Endothelial cell of umbilical vein (primary cell): Measurements from ENCODE around the gene KCTD16. TPM values are rescaled to one million over a fixed set of nuclear protein-coding genes. Genes with fewer than 3 reads are reported as not detected.

Experiments
- BruUV-seq: library from RNA; stranded (reverse); fragments of 400-500 nt; replicated peaks from 2 replicates; lab custom pipeline; 2021; lab: Mats Ljungman, UMichigan
- CTCF ChIA-PET: fragments of 300-600, 350-600 bp; sonication (Branson Sonifier 250); formaldehyde crosslinking; loops from one replicate; lab custom pipeline; 2021; ENCODE audit warnings: antibody characterized with exemption, inconsistent platforms; lab: Charles Lee
- POLR2A ChIA-PET: fragments of 300-600, 350-600 bp; sonication (Branson Sonifier 250); formaldehyde crosslinking; loops from one replicate; lab custom pipeline; 2021; ENCODE audit warnings: antibody characterized with exemption, inconsistent platforms; lab: Charles Lee
- DNase-seq: peaks from one replicate; pipeline ENCODE4 v3.0.0-alpha.2; 2011; ENCODE audit warnings: low read depth, low spot score
- FAIRE-seq: peaks from 2 replicates; lab custom pipeline; 2011; peaks lifted over from hg19 to GRCh38; lab: Jason Lieb, UNC
- H2AFZ ChIP-seq: 2 replicates; pipeline ENCODE4 v1.6.0; 2012; ENCODE audit warnings: low read depth, low read length, control low read depth, inconsistent platforms
- H3K27ac ChIP-seq: 2 replicates; pipeline ENCODE4 v1.5.1; 2011; ENCODE audit warnings: low read depth, mild to moderate bottlenecking, control low read depth, low read length, moderate library complexity; ENCODE audit not compliant: insufficient read depth
- H3K27me3 ChIP-seq, 2 experiments: 2 replicates each; pipeline versions ENCODE4 v1.6.0 to v1.6.1; 2011; ENCODE audit warnings: low read length in 2 of 2, mixed read lengths in 1 of 2; ENCODE audit not compliant: control insufficient read depth in 2 of 2, insufficient read depth in 2 of 2
- H3K36me3 ChIP-seq, 2 experiments: 2 replicates in 1 of 2; 3 replicates in 1 of 2; pipeline ENCODE4 v1.5.1; 2011; ENCODE audit warnings: low read length in 2 of 2, mild to moderate bottlenecking in 1 of 2, moderate library complexity in 1 of 2; ENCODE audit not compliant: control insufficient read depth in 2 of 2, insufficient read depth in 2 of 2; ENCODE audit errors: extremely low read depth in 1 of 2
- H3K4me1 ChIP-seq: 3 replicates; pipeline ENCODE4 v1.5.1; 2011; ENCODE audit warnings: mild to moderate bottlenecking, low read length; ENCODE audit not compliant: control insufficient read depth, insufficient read depth; ENCODE audit errors: extremely low read depth
- H3K4me2 ChIP-seq: 2 replicates; pipeline ENCODE4 v1.6.1; 2011; ENCODE audit warnings: low read length, control low read depth, mixed read lengths; ENCODE audit not compliant: insufficient read depth
- H3K4me3 ChIP-seq, 3 experiments: fragments of 200-600 bp in 1 of 3; sonication (generic), shearing (Covaris generic) in 1 of 3; replicated peaks in 1 of 3; 2 replicates each; pipeline ENCODE4 v1.5.1; 2011 to 2016; ENCODE audit warnings: control low read depth in 3 of 3, low read length in 3 of 3, mild to moderate bottlenecking in 2 of 3, inconsistent platforms in 1 of 3, low read depth in 1 of 3, moderate library complexity in 1 of 3; ENCODE audit not compliant: insufficient read depth in 1 of 3
- H3K79me2 ChIP-seq: 2 replicates; pipeline ENCODE4 v1.6.0; 2012; ENCODE audit warnings: low read length, inconsistent platforms; ENCODE audit not compliant: control insufficient read depth, insufficient read depth
- H3K9ac ChIP-seq: replicated peaks from 2 replicates; pipeline ENCODE3; 2011; ENCODE audit warnings: low read length, control low read depth; ENCODE audit not compliant: insufficient read depth; ENCODE audit errors: extremely low read depth
- H3K9me1 ChIP-seq: replicated peaks from 3 replicates; pipeline ENCODE4 v1.6.0; 2011; ENCODE audit warnings: mild to moderate bottlenecking, low read length; ENCODE audit not compliant: control insufficient read depth, insufficient read depth; ENCODE audit errors: extremely low read depth
- H3K9me3 ChIP-seq: replicated peaks from 2 replicates; pipeline ENCODE4 v1.5.1; 2012; ENCODE audit warnings: low read length, inconsistent platforms; ENCODE audit not compliant: control insufficient read depth, insufficient read depth
- H4K20me1 ChIP-seq: replicated peaks from 2 replicates; pipeline ENCODE3; 2011; ENCODE audit warnings: mild to moderate bottlenecking, low read length; ENCODE audit not compliant: control insufficient read depth, insufficient read depth; ENCODE audit errors: extremely low read depth
- CTCF ChIP-seq, 2 donors: IDR thresholded peaks; 1 replicate in 1 of 2; 2 replicates in 1 of 2; pipeline ENCODE4 v1.5.1; 2011; ENCODE audit warnings: low read length in 2 of 2, mild to moderate bottlenecking in 2 of 2, moderate library complexity in 2 of 2, control low read depth in 1 of 2, inconsistent platforms in 1 of 2, low read depth in 1 of 2; ENCODE audit not compliant: insufficient read depth in 1 of 2; ENCODE audit errors: extremely low read depth in 1 of 2
- EZH2 ChIP-seq: IDR thresholded peaks from 2 replicates; pipeline ENCODE4 v1.6.1; 2012; ENCODE audit warnings: borderline replicate concordance, low read depth, mild to moderate bottlenecking, moderate library complexity, low read length, inconsistent platforms; ENCODE audit not compliant: severe bottlenecking
- FOS ChIP-seq: IDR thresholded peaks from 2 replicates; pipeline ENCODE4 v1.6.1; 2011; ENCODE audit warnings: mild to moderate bottlenecking, low read length, moderate library complexity, borderline replicate concordance; ENCODE audit not compliant: insufficient read depth
- GATA2 ChIP-seq: IDR thresholded peaks from 2 replicates; pipeline ENCODE4 v1.7.0; 2011; ENCODE audit warnings: low read depth, mild to moderate bottlenecking, moderate library complexity, mixed read lengths, low read length; ENCODE audit not compliant: insufficient read length, insufficient read depth
- JUN ChIP-seq: IDR thresholded peaks from 2 replicates; pipeline ENCODE4 v1.6.1; 2011; ENCODE audit warnings: borderline replicate concordance, low read depth; ENCODE audit not compliant: insufficient read length, insufficient read depth
- MAX ChIP-seq: IDR thresholded peaks from 2 replicates; pipeline ENCODE4 v1.6.1; 2011; ENCODE audit not compliant: insufficient read depth, insufficient read length
- MYC ChIP-seq: IDR thresholded peaks from one replicate; pipeline ENCODE4 v1.6.1; 2011; ENCODE audit warnings: mild to moderate bottlenecking, low read depth, low read length
- POLR2A ChIP-seq: IDR thresholded peaks from 2 replicates; pipeline ENCODE4 v1.6.1; 2012; ENCODE audit warnings: low read depth, mild to moderate bottlenecking, control low read depth, low read length
- POLR2AphosphoS5 ChIP-seq: IDR thresholded peaks from 2 replicates; pipeline ENCODE4 v1.6.1; 2012; ENCODE audit warnings: low read depth, mild to moderate bottlenecking, control low read depth, low read length, moderate library complexity; ENCODE audit not compliant: insufficient read depth
- dilution Hi-C: fragments of 300-500 bp; cut with MboI; formaldehyde crosslinking; loops from one replicate; pipeline ENCODE4 v1.15.0; 2019; ENCODE audit warnings: low sequenced_read_pairs; ENCODE audit not compliant: extremely low pct_ligation_motif_present
- intact Hi-C: fragments of 100-400 bp; cut with micrococcal nuclease; formaldehyde crosslinking; loops from one replicate; pipeline ENCODE4 v1.10.0; 2022
- polyA plus RNA-seq, 4 experiments: library from polyadenylated mRNA; depleted of rRNA in 3 of 4; stranded (reverse) in 3 of 4; unstranded in 1 of 4; fragments of >200 nt; gene quantifications; 2 replicates each; pipeline versions ENCODE4 v1.2.1 to v1.2.3, GENCODE V29; 2011 to 2012; ENCODE audit warnings: missing spikeins in 1 of 4
- total RNA-seq: library from RNA; stranded (reverse); gene quantifications from 2 replicates; pipeline ENCODE4 v1.2.3, GENCODE V29; 2021

The KCTD16 gene
- total and polyA plus RNA-seq, 2 donors (not counting 3 experiments of a cell fraction or from before 2014, with no cell fraction given) = 0.21 to 0.49 TPM

DNA sequence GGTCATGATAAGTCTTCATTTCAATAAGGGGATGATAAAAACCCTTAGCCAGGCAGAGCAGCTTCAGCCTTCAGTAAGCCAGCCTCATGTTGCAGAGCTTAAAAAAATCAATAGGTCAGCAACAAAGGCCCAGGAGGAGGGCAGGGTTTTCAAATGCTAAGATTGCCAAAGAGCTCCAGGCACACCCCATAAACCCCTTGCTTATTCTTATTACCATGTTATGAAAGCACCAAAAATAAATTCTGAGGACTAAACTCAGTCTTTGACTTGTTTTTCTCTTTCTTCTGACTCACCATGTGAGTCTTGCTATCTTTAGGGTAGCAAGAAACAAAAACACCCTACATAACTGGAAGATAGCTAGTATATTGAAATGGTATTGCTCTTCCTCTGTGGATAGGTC lies 317.1 kb downstream of the KCTD16 start:
- Histone ChIP-seq H3K9ac (no peak overlapping the region), H3K9me3 (no peaks in the 10 kb centered on the region), H3K9me1 (no peaks in the 10 kb centered on the region), H3K4me1 (peaks cover 9% of the 10 kb centered on the region), H3K27ac (no peak overlapping the region), H3K4me3 (no peak overlapping the region), H4K20me1 (no peaks in the 10 kb centered on the region), H3K79me2 (no peaks in the 10 kb centered on the region), H3K4me2 (no peak overlapping the region), H2AFZ (no peak overlapping the region), H3K27me3 (no peaks in the 10 kb centered on the region), H3K36me3 (no peaks in the 10 kb centered on the region)
- TF ChIP-seq JUN (no peak), POLR2A (no peak), MAX (no peak), MYC (no peak), POLR2AphosphoS5 (no peak), FOS (no peak), GATA2 (no peak), EZH2 (no peak), CTCF (IDR thresholded peaks at IDR 0.05; ENCODE audit: extremely low read depth in 1 of 2, insufficient read depth in 1 of 2, low read depth in 1 of 2, low read length in 2 of 2) (no peak)
- intact Hi-C loops = no loop called here
- no TSS peak for BruUV-seq
- no peak for DNase-seq
- dilution Hi-C loops = no loop called here
- POLR2A ChIA-PET = no interaction called here
- CTCF ChIA-PET = interaction anchor here (1.7 kb wide), 1 partner anchor 20 kb away, joined by 5 read pairs; no protein-coding TSS in a partner anchor
- no peak for FAIRE-seq
